ENCODE measurements around the gene CHST8. TPM values are rescaled to one million over a fixed set of nuclear protein-coding genes. Genes with fewer than 3 reads are reported as not detected.

Gene CHST8
- polyA plus RNA-seq, 3 donors, result not detected

DNA sequence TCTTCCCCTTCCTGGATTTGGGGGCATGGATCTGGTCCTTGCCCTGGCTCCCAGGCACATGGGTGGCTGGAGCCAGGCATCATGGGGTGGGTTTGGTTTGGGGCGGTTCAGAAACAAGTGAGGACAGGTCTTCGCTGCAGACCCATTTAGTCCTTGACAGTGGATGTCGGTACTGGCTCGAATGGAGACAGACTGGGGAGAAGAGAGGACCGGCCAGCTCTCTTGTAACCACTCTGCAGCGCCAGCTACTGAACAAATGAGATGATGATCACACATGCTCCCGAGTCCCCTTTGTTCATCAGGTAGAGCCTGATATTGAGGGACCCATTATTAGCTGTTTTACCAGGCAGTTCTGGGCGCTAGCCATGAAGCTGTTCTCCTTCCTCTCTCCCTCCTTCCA lies 64.5 kb downstream of the CHST8 start:
- H3K9me3 ChIP-seq (replicated peaks in 1 of 2; ENCODE audit: control insufficient read depth in 1 of 2, insufficient read depth in 1 of 2, low read length in 2 of 2), result no peaks in the 10 kb centered on the region
- H3K4me1 ChIP-seq (ENCODE audit: control insufficient read depth in 1 of 2, insufficient read depth in 2 of 2, low read length in 2 of 2), result no peaks in the 10 kb centered on the region
- H3K36me3 ChIP-seq (replicated peaks in 1 of 2; ENCODE audit: control insufficient read depth in 1 of 2, insufficient read depth in 2 of 2, low read length in 2 of 2), result no peaks in the 10 kb centered on the region
- H4K20me1 ChIP-seq (ENCODE audit: insufficient read depth, low read length), result no peaks in the 10 kb centered on the region
- no peaks in the 10 kb centered on the region for H3K79me2 ChIP-seq (ENCODE audit: insufficient read depth, low read length)
- Mint-ChIP-seq H3K27me3 (ENCODE audit: low read depth in 3 of 3) (peaks cover 24 to 36% (median 27%) of the 10 kb centered on the region in 3 donors), H3K36me3 (no peaks in the 10 kb centered on the region), H3K9me3 (peaks cover 0 to 4% (median 2%) of the 10 kb centered on the region in 7 donors), H3K4me3 (no peak overlapping the region), H3K27ac (no peak overlapping the region), H3K4me1 (no peaks in the 10 kb centered on the region)
- H2AFZ ChIP-seq (ENCODE audit: insufficient read depth, low read depth, low read length, poor library complexity, severe bottlenecking), result no peak overlapping the region
- DNase-seq, result no peak
- TF ChIP-seq, protein P1, sequence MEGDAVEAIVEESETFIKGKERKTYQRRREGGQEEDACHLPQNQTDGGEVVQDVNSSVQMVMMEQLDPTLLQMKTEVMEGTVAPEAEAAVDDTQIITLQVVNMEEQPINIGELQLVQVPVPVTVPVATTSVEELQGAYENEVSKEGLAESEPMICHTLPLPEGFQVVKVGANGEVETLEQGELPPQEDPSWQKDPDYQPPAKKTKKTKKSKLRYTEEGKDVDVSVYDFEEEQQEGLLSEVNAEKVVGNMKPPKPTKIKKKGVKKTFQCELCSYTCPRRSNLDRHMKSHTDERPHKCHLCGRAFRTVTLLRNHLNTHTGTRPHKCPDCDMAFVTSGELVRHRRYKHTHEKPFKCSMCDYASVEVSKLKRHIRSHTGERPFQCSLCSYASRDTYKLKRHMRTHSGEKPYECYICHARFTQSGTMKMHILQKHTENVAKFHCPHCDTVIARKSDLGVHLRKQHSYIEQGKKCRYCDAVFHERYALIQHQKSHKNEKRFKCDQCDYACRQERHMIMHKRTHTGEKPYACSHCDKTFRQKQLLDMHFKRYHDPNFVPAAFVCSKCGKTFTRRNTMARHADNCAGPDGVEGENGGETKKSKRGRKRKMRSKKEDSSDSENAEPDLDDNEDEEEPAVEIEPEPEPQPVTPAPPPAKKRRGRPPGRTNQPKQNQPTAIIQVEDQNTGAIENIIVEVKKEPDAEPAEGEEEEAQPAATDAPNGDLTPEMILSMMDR (IDR thresholded peaks at IDR 0.05), result no peak
- no peak overlapping the region for H3K4me3 ChIP-seq (replicated peaks in 1 of 3; ENCODE audit: low read depth in 2 of 3, low read length in 3 of 3)
- no peak overlapping the region for H3K4me2 ChIP-seq (replicated peaks; ENCODE audit: extremely low read depth, low read length, poor library complexity, severe bottlenecking)
- H3K9ac ChIP-seq (ENCODE audit: insufficient read depth, low read length, poor library complexity, severe bottlenecking), result no peak overlapping the region
- 77% methylated on average over 6 of the region's 8 CpGs for WGBS (ENCODE audit: insufficient coverage)
- intact Hi-C loops (cut with micrococcal nuclease), result no loop called here
- H3K27me3 ChIP-seq (ENCODE audit: control insufficient read depth in 2 of 2, insufficient read depth in 2 of 2, low read length in 2 of 2), result peaks cover 0 to 19% of the 10 kb centered on the region in 2 donors
- H3K27ac ChIP-seq (ENCODE audit: low read depth in 1 of 2, low read length in 2 of 2), result no peak overlapping the region

DNA sequence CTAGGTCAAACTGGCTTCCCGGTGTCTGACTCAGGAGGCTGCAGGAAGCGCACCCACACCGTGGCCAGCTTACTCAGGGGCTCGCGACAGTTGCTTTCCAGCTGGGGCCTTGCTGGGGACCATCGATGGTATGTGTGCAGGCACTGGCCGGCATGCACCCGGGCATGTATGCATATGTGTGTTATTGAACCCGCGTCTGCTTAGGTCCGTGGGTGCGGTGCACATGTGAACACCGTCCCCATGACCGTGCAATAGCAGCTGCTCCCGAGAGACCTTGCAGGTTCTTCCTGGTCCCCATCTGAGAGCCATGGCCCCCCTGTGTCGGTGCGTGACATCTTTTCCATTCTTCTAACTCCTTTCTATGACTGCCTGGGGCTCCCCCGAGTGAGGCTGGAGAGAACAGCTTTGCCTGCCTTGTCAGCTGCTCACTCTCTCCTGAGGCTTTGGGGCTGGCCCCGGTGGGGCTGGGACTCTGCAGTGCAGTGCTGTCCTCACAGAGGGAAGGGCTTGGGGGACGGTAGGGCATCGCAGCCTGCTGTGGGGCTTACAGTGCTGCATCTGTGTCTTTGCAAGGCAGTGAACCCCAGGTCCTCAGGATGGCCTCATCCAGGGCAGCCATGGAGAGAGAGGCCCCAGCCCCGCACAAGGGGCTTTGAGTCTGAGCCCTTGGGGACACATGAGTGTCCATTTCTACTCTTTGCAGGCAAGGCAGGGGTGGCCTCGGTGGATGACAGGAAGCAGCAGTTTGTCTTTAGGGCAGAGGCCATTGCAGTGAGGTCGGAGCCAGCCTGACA lies 65.1 kb downstream of the CHST8 start:
- DNase-seq, result no peak
- Histone ChIP-seq H3K79me2 (ENCODE audit: insufficient read depth, low read length) (no peaks in the 10 kb centered on the region), H3K27ac (ENCODE audit: low read depth in 1 of 2, low read length in 2 of 2) (no peak overlapping the region), H3K4me3 (replicated peaks in 1 of 3; ENCODE audit: low read depth in 2 of 3, low read length in 3 of 3) (no peak overlapping the region), H3K4me2 (replicated peaks; ENCODE audit: extremely low read depth, low read length, poor library complexity, severe bottlenecking) (no peak overlapping the region), H4K20me1 (ENCODE audit: insufficient read depth, low read length) (no peaks in the 10 kb centered on the region), H2AFZ (ENCODE audit: insufficient read depth, low read depth, low read length, poor library complexity, severe bottlenecking) (no peak overlapping the region), H3K27me3 (ENCODE audit: control insufficient read depth in 2 of 2, insufficient read depth in 2 of 2, low read length in 2 of 2) (peaks cover 0 to 19% of the 10 kb centered on the region in 2 donors), H3K4me1 (ENCODE audit: control insufficient read depth in 1 of 2, insufficient read depth in 2 of 2, low read length in 2 of 2) (no peaks in the 10 kb centered on the region), H3K36me3 (replicated peaks in 1 of 2; ENCODE audit: control insufficient read depth in 1 of 2, insufficient read depth in 2 of 2, low read length in 2 of 2) (no peaks in the 10 kb centered on the region), H3K9ac (ENCODE audit: insufficient read depth, low read length, poor library complexity, severe bottlenecking) (no peak overlapping the region), H3K9me3 (replicated peaks in 1 of 2; ENCODE audit: control insufficient read depth in 1 of 2, insufficient read depth in 1 of 2, low read length in 2 of 2) (no peaks in the 10 kb centered on the region)
- Mint-ChIP-seq H3K27me3 (ENCODE audit: low read depth in 3 of 3) (peaks cover 23 to 36% (median 25%) of the 10 kb centered on the region in 3 donors), H3K4me1 (no peaks in the 10 kb centered on the region), H3K9me3 (peaks cover 0 to 4% (median 2%) of the 10 kb centered on the region in 7 donors), H3K4me3 (no peak overlapping the region), H3K27ac (no peak overlapping the region), H3K36me3 (no peaks in the 10 kb centered on the region)
- 90% methylated on average over 19 of the region's 24 CpGs for WGBS (ENCODE audit: insufficient coverage)
- TF ChIP-seq, protein P1 (IDR thresholded peaks at IDR 0.05), result no peak
- intact Hi-C loops (cut with micrococcal nuclease), result no loop called here

Measured in CD14-positive monocyte (primary cell).